IPS-15b (cell line): ENCODE results near the gene RASSF4.

Experiments
- H3K27me3 ChIP-seq: one replicate; pipeline ENCODE4 v1.6.1; 2013; ENCODE audit warnings: low read length; ENCODE audit not compliant: control insufficient read depth, insufficient read depth
- H3K36me3 ChIP-seq: one replicate; pipeline ENCODE4 v1.6.1; 2013; ENCODE audit warnings: low read length; ENCODE audit not compliant: control insufficient read depth, insufficient read depth
- H3K4me1 ChIP-seq: one replicate; pipeline ENCODE4 v1.6.1; 2013; ENCODE audit warnings: mild to moderate bottlenecking, low read length; ENCODE audit not compliant: control insufficient read depth, insufficient read depth
- H3K4me3 ChIP-seq: one replicate; pipeline ENCODE4 v1.5.1; 2013; ENCODE audit warnings: low read depth, low read length
- H3K9ac ChIP-seq: one replicate; pipeline ENCODE4 v1.6.1; 2013; ENCODE audit warnings: low read depth, mild to moderate bottlenecking, low read length
- H3K9me3 ChIP-seq: one replicate; pipeline ENCODE4 v1.6.1; 2013; ENCODE audit warnings: mild to moderate bottlenecking, low read length; ENCODE audit not compliant: control insufficient read depth, insufficient read depth

Gene RASSF4

GRCh38 chr10:44968500-44969400 lies 9.1 kb downstream of the RASSF4 start:
- Histone ChIP-seq H3K4me1 (peaks cover 27% of the 10 kb centered on the region), H3K9ac (no peak overlapping the region), H3K9me3 (no peaks in the 10 kb centered on the region), H3K4me3 (no peak overlapping the region), H3K27me3 (no peaks in the 10 kb centered on the region), H3K36me3 (no peaks in the 10 kb centered on the region)

- Histone ChIP-seq H3K36me3 (no peaks in the 10 kb centered on the region), H3K9me3 (no peaks in the 10 kb centered on the region), H3K4me1 (peaks cover 22% of the 10 kb centered on the region), H3K27me3 (no peaks in the 10 kb centered on the region), H3K9ac (no peak overlapping the region), H3K4me3 (no peak overlapping the region)
These were observed 10.3 kb downstream of the RASSF4 start for GRCh38 chr10:44969854-44970253.

DNA sequence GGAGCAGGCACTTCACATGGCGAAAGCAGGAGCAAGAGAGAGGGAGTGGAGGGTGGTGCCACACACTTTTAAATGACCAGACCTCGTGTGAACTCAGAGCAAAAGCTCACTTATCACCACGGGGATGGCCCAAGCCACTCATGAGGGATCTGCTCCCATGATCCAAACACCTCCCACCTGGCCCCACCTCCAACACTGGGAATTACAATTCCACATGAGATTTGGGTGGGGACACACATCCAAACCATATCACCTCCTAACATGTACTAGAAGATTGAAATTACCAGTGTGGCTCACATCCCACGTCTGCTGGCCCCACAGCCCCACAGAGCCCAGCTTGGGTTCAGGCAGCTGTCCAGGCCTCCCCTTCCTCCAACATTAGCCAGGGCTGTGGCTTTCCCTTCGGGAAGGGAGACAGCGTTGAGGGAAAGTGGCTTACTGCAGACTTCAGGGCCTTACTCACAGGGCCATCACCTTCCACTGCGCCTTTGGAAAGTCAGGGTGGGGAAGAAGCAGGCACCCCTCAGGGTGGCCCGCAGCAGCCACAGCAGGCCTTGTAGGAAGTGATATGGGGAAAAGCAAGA lies 11.3 kb downstream of the RASSF4 start:
- Histone ChIP-seq H3K36me3 (no peaks in the 10 kb centered on the region), H3K9me3 (no peaks in the 10 kb centered on the region), H3K4me3 (no peak overlapping the region), H3K9ac (no peak overlapping the region), H3K4me1 (peaks cover 17% of the 10 kb centered on the region), H3K27me3 (no peaks in the 10 kb centered on the region)

GRCh38 chr10:44971434-44971833 lies 11.8 kb downstream of the RASSF4 start:
- Histone ChIP-seq H3K9ac (no peak overlapping the region), H3K4me3 (no peak overlapping the region), H3K9me3 (no peaks in the 10 kb centered on the region), H3K36me3 (no peaks in the 10 kb centered on the region), H3K27me3 (no peaks in the 10 kb centered on the region), H3K4me1 (peaks cover 22% of the 10 kb centered on the region)

DNA sequence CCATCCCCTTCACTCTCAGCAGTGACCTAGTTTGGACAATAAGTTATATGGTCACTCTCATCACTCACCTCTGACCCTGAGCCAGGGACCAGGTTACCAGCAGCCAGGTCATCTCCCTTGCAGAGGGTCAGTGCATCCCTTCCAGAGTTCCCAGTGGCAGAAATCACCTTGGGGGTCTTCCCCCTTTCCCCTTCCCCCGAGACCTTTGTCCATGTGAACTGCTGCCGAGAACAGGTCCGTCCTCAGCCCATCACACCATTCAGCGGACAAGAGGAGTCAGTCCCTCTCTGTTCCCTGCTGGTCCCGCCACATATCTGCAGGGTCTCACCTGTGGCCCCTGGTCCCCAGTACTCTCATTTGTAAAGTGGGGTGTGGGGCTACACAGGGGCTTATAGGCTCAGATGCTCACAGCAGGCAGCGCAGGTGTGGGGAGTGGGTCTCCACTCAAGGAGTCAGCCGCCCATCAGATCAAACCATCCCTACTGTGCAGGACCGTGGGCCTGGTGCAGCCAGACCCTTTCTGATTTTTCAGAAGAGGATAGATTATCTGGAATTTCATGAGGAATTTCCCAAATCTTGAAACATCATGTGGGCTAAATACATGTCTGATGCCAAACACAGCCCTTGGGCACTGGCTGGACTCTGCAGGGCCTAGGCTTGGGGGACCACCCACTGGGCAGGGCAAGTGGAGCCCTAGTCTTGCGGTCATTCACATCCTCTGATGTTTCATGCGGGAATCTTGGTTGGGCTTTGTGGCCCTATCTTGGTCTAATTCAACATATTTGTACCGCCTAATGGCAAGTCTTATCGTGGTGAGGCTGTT lies 12.5 kb downstream of the RASSF4 start:
- H3K9me3 ChIP-seq, result no peaks in the 10 kb centered on the region
- no peak overlapping the region for H3K9ac ChIP-seq
- no peaks in the 10 kb centered on the region for H3K27me3 ChIP-seq
- H3K4me3 ChIP-seq, result no peak overlapping the region
- H3K36me3 ChIP-seq, result no peaks in the 10 kb centered on the region
- H3K4me1 ChIP-seq, result peaks cover 29% of the 10 kb centered on the region

GRCh38 chr10:44972874-44973306 lies 13.3 kb downstream of the RASSF4 start:
- Histone ChIP-seq H3K9me3 (no peaks in the 10 kb centered on the region), H3K9ac (no peak overlapping the region)

GRCh38 chr10:44973323-44974081 lies 13.9 kb downstream of the RASSF4 start:
- H3K27me3 ChIP-seq, result no peaks in the 10 kb centered on the region
- peaks cover 37% of the 10 kb centered on the region for H3K4me1 ChIP-seq
- H3K9ac ChIP-seq, result no peak overlapping the region
- no peaks in the 10 kb centered on the region for H3K36me3 ChIP-seq
- peak overlapping the region; percentile 13 for H3K4me3 ChIP-seq
- no peaks in the 10 kb centered on the region for H3K9me3 ChIP-seq

More at GRCh38 chr10:44972874-44973306, 13.3 kb downstream of the RASSF4 start:
- Histone ChIP-seq H3K36me3 (no peaks in the 10 kb centered on the region), H3K27me3 (no peaks in the 10 kb centered on the region), H3K4me1 (peaks cover 33% of the 10 kb centered on the region), H3K4me3 (peak overlapping the region; percentile 13)

DNA sequence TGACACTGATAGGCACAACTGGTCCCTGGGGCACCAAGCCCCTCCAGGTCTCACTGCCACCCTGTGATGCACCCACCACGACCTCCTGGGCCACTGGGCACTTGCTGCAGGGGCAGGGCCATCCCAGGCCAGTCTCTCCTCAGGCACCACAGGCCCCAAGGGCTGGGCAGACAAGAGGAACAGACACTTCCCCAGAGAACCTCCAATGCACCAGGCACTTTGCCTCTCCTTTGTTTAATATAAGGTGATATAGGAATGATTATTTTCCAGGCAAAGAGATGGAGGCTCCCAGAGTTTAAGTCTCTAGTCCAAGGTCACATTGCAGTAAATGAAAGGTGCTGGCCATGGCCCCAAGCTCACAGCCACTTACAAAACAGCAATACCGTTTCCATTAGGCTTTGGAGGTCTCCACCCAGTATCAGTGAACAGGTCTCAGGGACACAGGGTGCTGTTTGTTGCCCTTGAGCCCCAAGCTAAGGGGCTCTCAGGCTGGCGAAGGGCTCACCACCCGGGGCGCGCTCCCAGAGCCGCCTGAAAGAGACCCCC lies 14.6 kb downstream of the RASSF4 start:
- Histone ChIP-seq H3K9ac (no peak overlapping the region), H3K36me3 (no peaks in the 10 kb centered on the region), H3K4me1 (peaks cover 42% of the 10 kb centered on the region), H3K4me3 (peak overlapping the region; percentile 70), H3K9me3 (no peaks in the 10 kb centered on the region), H3K27me3 (no peaks in the 10 kb centered on the region)

GRCh38 chr10:44974628-44975430 lies 15.2 kb downstream of the RASSF4 start:
- H3K4me1 ChIP-seq, result peaks cover 48% of the 10 kb centered on the region
- H3K36me3 ChIP-seq, result no peaks in the 10 kb centered on the region

GRCh38 chr10:44975431-44976331 lies 16.1 kb downstream of the RASSF4 start:
- Histone ChIP-seq H3K36me3 (no peaks in the 10 kb centered on the region), H3K4me3 (peak overlapping the region; percentile 55), H3K9ac (no peak overlapping the region), H3K4me1 (peaks cover 56% of the 10 kb centered on the region), H3K27me3 (no peaks in the 10 kb centered on the region), H3K9me3 (no peaks in the 10 kb centered on the region)

More at GRCh38 chr10:44974628-44975430, 15.2 kb downstream of the RASSF4 start:
- Histone ChIP-seq H3K4me3 (peak overlapping the region; percentile 70), H3K9ac (peak overlapping the region; percentile 76), H3K9me3 (no peaks in the 10 kb centered on the region), H3K27me3 (no peaks in the 10 kb centered on the region)
